Activated naive CD8-positive, alpha-beta T cell treated with anti-CD3 and anti-CD28 coated beads, Interleukin-2, amount 10 ng/mL, durations not matched to agents 7 days and 5 days (primary cell): ENCODE data around the gene NHSL2. TPM values are rescaled to one million over a fixed set of nuclear protein-coding genes. Genes with fewer than 3 reads are reported as not detected.
"Not testable (repeated sequence)": the region's sequence is repeated elsewhere in the genome, so short reads cannot be mapped to it uniquely, and the experiment has no call there.

Experiments
- ATAC-seq: fragments of 150-1000 bp; cut with Tn5 transposase; one replicate; pipeline ENCODE4 v1.10.0; 2021; ENCODE audit warnings: low read depth, moderate library complexity
- POLR2A ChIA-PET: fragments of 350-600 bp; sonication (Branson Sonifier 250); formaldehyde crosslinking; loops from one replicate; lab custom pipeline; 2021; ENCODE audit warnings: antibody characterized with exemption; lab: Charles Lee
- DNase-seq: peaks from one replicate; pipeline ENCODE4 v3.0.0; 2021
- H3K27ac Mint-ChIP-seq: one replicate; pipeline ENCODE4 v1.8.0; 2022; ENCODE audit warnings: mild to moderate bottlenecking, mixed read lengths
- H3K27me3 Mint-ChIP-seq: one replicate; pipeline ENCODE4 v1.8.0; 2022; ENCODE audit warnings: mild to moderate bottlenecking, moderate library complexity, mixed read lengths
- H3K36me3 Mint-ChIP-seq: one replicate; pipeline ENCODE4 v1.8.0; 2021; ENCODE audit warnings: mild to moderate bottlenecking, mixed read lengths
- H3K4me1 Mint-ChIP-seq: one replicate; pipeline ENCODE4 v1.8.0; 2021; ENCODE audit warnings: mixed read lengths
- H3K4me3 Mint-ChIP-seq: one replicate; pipeline ENCODE4 v1.8.0; 2022; ENCODE audit warnings: mild to moderate bottlenecking, moderate library complexity, mixed read lengths
- H3K9me3 Mint-ChIP-seq: one replicate; pipeline ENCODE4 v1.8.0; 2021; ENCODE audit warnings: mixed read lengths
- total RNA-seq, 2 experiments: library from RNA; stranded (reverse); gene quantifications; one replicate each; pipeline ENCODE4 v1.2.3, GENCODE V29; 2021

Gene NHSL2
- total RNA-seq, 2 experiments from 2014 or later = 1.6 TPM

DNA sequence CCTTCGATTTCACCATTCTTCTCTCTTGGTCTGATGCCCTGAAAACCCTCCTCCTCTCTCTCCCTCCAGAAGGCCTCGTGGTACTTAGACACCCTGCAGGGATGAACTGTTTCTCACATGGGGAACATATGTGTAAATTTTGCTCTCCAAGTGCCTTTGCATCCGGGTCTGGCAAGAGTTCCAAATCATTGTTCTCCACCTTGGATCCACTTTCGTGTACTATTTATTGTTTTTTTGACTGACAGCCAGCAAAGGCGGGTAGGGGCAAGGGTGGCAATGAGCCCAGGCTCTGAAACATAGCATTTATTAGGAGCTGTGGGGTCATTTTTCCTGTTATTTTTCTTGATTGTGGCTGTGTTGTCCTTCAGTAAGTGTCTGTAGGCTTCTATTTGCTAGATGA, 139.4 kb downstream of the NHSL2 start:
- ATAC-seq (no peak), DNase-seq (no peak)
- Mint-ChIP-seq H3K4me1 (peaks cover 2% of the 10 kb centered on the region), H3K4me3 (no peak overlapping the region), H3K27me3 (peaks cover 14% of the 10 kb centered on the region), H3K27ac (no peak overlapping the region), H3K9me3 (no peaks in the 10 kb centered on the region), H3K36me3 (no peaks in the 10 kb centered on the region)
- POLR2A ChIA-PET = no interaction called here

DNA sequence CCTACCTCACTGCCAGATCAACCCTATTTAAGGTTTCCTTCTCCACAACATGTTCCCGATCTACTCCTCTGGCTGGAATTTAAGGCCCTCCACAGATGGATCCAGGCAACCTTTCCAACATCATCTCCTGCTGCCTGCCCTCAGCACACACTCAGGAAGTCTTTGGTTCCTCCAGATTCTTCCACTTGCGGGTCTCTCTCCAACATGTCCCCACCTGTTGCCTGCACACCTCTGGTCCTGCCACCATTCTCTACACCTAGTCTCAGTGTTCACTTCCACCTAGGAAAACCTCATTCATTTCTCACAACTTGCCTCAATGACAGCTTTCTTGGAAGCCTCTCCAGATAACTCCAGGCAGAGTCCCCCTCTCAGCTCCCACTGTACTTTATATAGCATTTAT, 140.9 kb downstream of the NHSL2 start:
- Mint-ChIP-seq H3K27ac (no peak overlapping the region), H3K27me3 (peaks cover 14% of the 10 kb centered on the region), H3K36me3 (no peaks in the 10 kb centered on the region), H3K4me1 (no peaks in the 10 kb centered on the region), H3K4me3 (no peak overlapping the region), H3K9me3 (no peaks in the 10 kb centered on the region)
- ATAC-seq (no peak), DNase-seq (no peak)
- POLR2A ChIA-PET = no interaction called here

GRCh38 chrX:72052415-72053090, 141.9 kb downstream of the NHSL2 start:
- Mint-ChIP-seq H3K27me3 (peaks cover 14% of the 10 kb centered on the region), H3K4me3 (no peak overlapping the region), H3K9me3 (no peaks in the 10 kb centered on the region), H3K36me3 (no peaks in the 10 kb centered on the region), H3K4me1 (no peaks in the 10 kb centered on the region), H3K27ac (no peak overlapping the region)
- POLR2A ChIA-PET = no interaction called here
- ATAC-seq (no peak), DNase-seq (no peak)

DNA sequence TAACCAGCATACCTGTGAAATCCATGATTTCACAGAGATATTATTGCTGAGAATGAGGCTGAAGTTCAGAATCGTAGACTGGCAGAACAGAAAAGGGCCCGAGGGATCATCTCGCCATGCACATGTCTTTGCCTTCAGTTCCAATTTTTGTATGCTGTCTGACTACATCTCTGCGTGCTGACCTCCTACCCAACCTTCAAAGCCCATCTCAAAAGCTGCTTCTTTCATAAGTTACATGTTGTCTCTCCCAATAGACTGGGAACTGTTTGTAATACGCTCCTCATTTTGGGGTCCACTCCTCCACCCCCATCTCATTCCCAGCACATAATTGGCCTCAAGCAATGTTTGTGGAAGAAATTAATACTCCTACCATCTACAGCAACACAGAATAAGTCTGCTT, 142.9 kb downstream of the NHSL2 start:
- POLR2A ChIA-PET = no interaction called here
- H3K36me3 Mint-ChIP-seq = no peaks in the 10 kb centered on the region
- no peaks in the 10 kb centered on the region for H3K4me1 Mint-ChIP-seq
- DNase-seq (no peak), ATAC-seq (no peak)
- H3K27me3 Mint-ChIP-seq = peaks cover 14% of the 10 kb centered on the region
- H3K9me3 Mint-ChIP-seq = no peaks in the 10 kb centered on the region
- no peak overlapping the region for H3K4me3 Mint-ChIP-seq
- no peak overlapping the region for H3K27ac Mint-ChIP-seq

- POLR2A ChIA-PET = no interaction called here
- Mint-ChIP-seq H3K36me3 (no peaks in the 10 kb centered on the region), H3K27ac (no peak overlapping the region), H3K9me3 (no peaks in the 10 kb centered on the region), H3K27me3 (peaks cover 25% of the 10 kb centered on the region), H3K4me3 (no peak overlapping the region), H3K4me1 (no peaks in the 10 kb centered on the region)
- no peak for DNase-seq
- ATAC-seq = no peak
Observed at GRCh38 chrX:72054779-72055489, 144.3 kb downstream of the NHSL2 start.

DNA sequence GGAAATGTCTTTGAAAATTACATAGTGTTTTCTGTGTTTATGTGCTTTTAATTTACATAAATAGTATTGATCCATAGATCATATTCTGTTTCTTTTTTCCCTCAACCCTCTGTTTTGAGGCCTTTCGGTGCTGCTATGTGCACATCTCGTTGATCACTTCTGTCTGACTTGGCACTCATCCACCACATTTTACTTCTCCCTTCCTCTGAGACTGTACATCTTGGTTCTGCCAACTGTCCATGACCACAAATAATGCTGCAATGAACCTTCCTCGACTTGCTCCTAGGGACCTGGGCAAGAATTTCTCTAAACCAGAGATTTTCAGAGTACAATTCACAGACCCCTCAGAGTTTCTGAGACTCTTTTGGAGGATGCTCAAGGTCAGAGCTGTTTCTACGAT, 146.7 kb downstream of the NHSL2 start:
- no peak overlapping the region for H3K4me3 Mint-ChIP-seq
- ATAC-seq (no peak), DNase-seq (no peak)
- no peaks in the 10 kb centered on the region for H3K36me3 Mint-ChIP-seq
- no peaks in the 10 kb centered on the region for H3K9me3 Mint-ChIP-seq
- H3K4me1 Mint-ChIP-seq = no peaks in the 10 kb centered on the region
- H3K27me3 Mint-ChIP-seq = peaks cover 18% of the 10 kb centered on the region
- POLR2A ChIA-PET = no interaction called here
- H3K27ac Mint-ChIP-seq = no peak overlapping the region

DNA sequence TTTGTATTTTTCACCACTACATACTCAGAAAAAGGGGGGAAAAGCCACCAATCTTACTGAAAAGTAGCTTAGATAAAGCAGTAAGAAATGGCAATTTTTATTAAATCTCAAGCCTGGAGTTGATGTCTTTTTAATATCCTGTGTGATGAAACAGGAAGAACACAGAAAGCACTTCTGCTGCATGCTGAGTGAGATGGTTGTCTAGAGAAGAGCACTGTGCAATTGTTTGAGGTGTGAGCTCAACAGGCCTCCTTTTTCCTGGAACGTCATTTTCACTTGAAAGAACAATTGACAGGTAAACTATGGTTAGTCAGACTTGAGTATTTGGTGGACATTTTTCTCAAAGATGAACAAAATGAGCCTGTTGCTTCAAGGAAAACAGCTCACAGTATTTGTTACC, 147.2 kb downstream of the NHSL2 start:
- no peaks in the 10 kb centered on the region for H3K9me3 Mint-ChIP-seq
- no peaks in the 10 kb centered on the region for H3K4me1 Mint-ChIP-seq
- H3K27me3 Mint-ChIP-seq = peaks cover 15% of the 10 kb centered on the region
- POLR2A ChIA-PET = no interaction called here
- H3K27ac Mint-ChIP-seq = no peak overlapping the region
- no peaks in the 10 kb centered on the region for H3K36me3 Mint-ChIP-seq
- no peak for ATAC-seq
- H3K4me3 Mint-ChIP-seq = no peak overlapping the region
- no peak for DNase-seq

- H3K27ac Mint-ChIP-seq, POLR2A ChIA-PET, H3K4me3 Mint-ChIP-seq, H3K9me3 Mint-ChIP-seq, DNase-seq, H3K4me1 Mint-ChIP-seq, ATAC-seq, H3K36me3 Mint-ChIP-seq: not testable (repeated sequence)
- H3K27me3 Mint-ChIP-seq = peaks cover 15% of the 10 kb centered on the region
Observed at GRCh38 chrX:72058346-72058745, 147.7 kb downstream of the NHSL2 start.

GRCh38 chrX:72060196-72060920, 149.7 kb downstream of the NHSL2 start:
- POLR2A ChIA-PET = no interaction called here
- no peak for DNase-seq
- ATAC-seq = no peak
- Mint-ChIP-seq H3K27me3 (peaks cover 15% of the 10 kb centered on the region), H3K9me3 (no peaks in the 10 kb centered on the region), H3K36me3 (no peaks in the 10 kb centered on the region), H3K27ac (no peak overlapping the region), H3K4me3 (no peak overlapping the region), H3K4me1 (no peaks in the 10 kb centered on the region)

- H3K4me1 Mint-ChIP-seq = no peaks in the 10 kb centered on the region
- DNase-seq (no peak), ATAC-seq (no peak)
- H3K27me3 Mint-ChIP-seq = peaks cover 17% of the 10 kb centered on the region
- H3K27ac Mint-ChIP-seq = no peak overlapping the region
- H3K9me3 Mint-ChIP-seq = no peaks in the 10 kb centered on the region
- no peak overlapping the region for H3K4me3 Mint-ChIP-seq
- POLR2A ChIA-PET = no interaction called here
- no peaks in the 10 kb centered on the region for H3K36me3 Mint-ChIP-seq
Observed at GRCh38 chrX:72060921-72061490, 150.4 kb downstream of the NHSL2 start.

DNA sequence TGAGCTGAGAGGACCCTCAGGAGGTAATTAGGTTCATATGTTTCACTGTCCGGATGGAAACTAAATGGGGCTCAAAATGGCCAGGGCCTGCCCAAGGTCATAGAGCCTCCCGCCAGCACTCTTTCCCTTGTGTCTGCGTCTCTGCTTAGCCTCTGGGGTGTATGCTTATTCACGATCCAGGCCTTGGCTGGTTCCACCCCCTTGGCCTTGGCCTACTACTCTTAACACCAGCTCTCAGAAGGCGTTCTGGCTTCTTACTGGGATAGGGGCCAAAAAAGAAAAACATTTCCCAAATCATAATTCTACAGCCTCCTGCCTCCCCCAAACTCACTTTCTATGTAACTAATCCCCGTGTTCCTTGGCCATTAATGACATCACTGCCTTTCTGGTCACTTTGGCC, 152.3 kb downstream of the NHSL2 start:
- Mint-ChIP-seq H3K9me3 (no peaks in the 10 kb centered on the region), H3K27ac (no peak overlapping the region), H3K36me3 (no peaks in the 10 kb centered on the region), H3K27me3 (peaks cover 35% of the 10 kb centered on the region), H3K4me3 (no peak overlapping the region), H3K4me1 (no peaks in the 10 kb centered on the region)
- POLR2A ChIA-PET = no interaction called here
- ATAC-seq = no peak
- DNase-seq = no peak

GRCh38 chrX:72069350-72070160, 158.9 kb downstream of the NHSL2 start:
- DNase-seq (no peak), ATAC-seq (no peak)
- H3K27ac Mint-ChIP-seq = no peak overlapping the region
- no peaks in the 10 kb centered on the region for H3K4me1 Mint-ChIP-seq
- H3K9me3 Mint-ChIP-seq = no peaks in the 10 kb centered on the region
- no peaks in the 10 kb centered on the region for H3K36me3 Mint-ChIP-seq
- H3K27me3 Mint-ChIP-seq = peaks cover 63% of the 10 kb centered on the region
- POLR2A ChIA-PET = no interaction called here
- no peak overlapping the region for H3K4me3 Mint-ChIP-seq

GRCh38 chrX:72071213-72071612, 160.6 kb downstream of the NHSL2 start:
- ATAC-seq = no peak
- Mint-ChIP-seq H3K27me3 (peaks cover 62% of the 10 kb centered on the region), H3K4me1 (no peaks in the 10 kb centered on the region), H3K27ac (no peak overlapping the region), H3K36me3 (no peaks in the 10 kb centered on the region), H3K4me3 (no peak overlapping the region), H3K9me3 (no peaks in the 10 kb centered on the region)
- no peak for DNase-seq
- POLR2A ChIA-PET = no interaction called here
